Measurements from ENCODE around the gene CYP4F2.
"Not testable (repeated sequence)": the region's sequence is repeated elsewhere in the genome, so short reads cannot be mapped to it uniquely, and the experiment has no call there.

GRCh38 chr19:15933761-15934331 is 36.0 kb upstream of the CYP4F2 start:
- not testable (repeated sequence) for TF ChIP-seq CTCF (IDR thresholded peaks at IDR 0.05; ENCODE audit: poor library complexity); EZH2phosphoT487 (IDR thresholded peaks at IDR 0.05; ENCODE audit: low read depth, severe bottlenecking, unreplicated experiment)
